Measurements from ENCODE around the gene CCL15. TPM values are rescaled to one million over a fixed set of nuclear protein-coding genes. Genes with fewer than 3 reads are reported as not detected.

Gene CCL15
- total and polyA plus RNA-seq, 2 of the 13 experiments (the other 11 are each of a cell fraction or from before 2014, with no cell fraction given): 29.2 to 45.9 TPM

- TF ChIP-seq SMARCE1 (IDR thresholded peaks at IDR 0.05; ENCODE audit: borderline replicate concordance): no peak
- peak; percentile 96 for TF ChIP-seq AHDC1 (CRISPR knock-in tag; IDR thresholded peaks at IDR 0.05; ENCODE audit: borderline replicate concordance)
- TF ChIP-seq ZNF512 (CRISPR knock-in tag; IDR thresholded peaks at IDR 0.05): no peak
- TF ChIP-seq ZNF382 (CRISPR knock-in tag; IDR thresholded peaks at IDR 0.05; ENCODE audit: borderline replicate concordance): no peak
- peak; percentile 92 for TF ChIP-seq BORCS8-MEF2B (CRISPR knock-in tag; IDR thresholded peaks at IDR 0.05)
- peak; percentile 98 for TF ChIP-seq FOXK1 (CRISPR knock-in tag; IDR thresholded peaks at IDR 0.05; ENCODE audit: borderline replicate concordance, low read depth)
- no peak for TF ChIP-seq ZNF550 (CRISPR knock-in tag; IDR thresholded peaks at IDR 0.05; ENCODE audit: borderline replicate concordance)
- peak; percentile 40; the same call in 1 of the 2 replicates for TF ChIP-seq CHD2 (IDR thresholded peaks at IDR 0.05; ENCODE audit: low read depth, low read length)
- TF ChIP-seq PHF21A (CRISPR knock-in tag; IDR thresholded peaks at IDR 0.05): peak; percentile 99
- peak; percentile 81 for TF ChIP-seq TEAD3 (CRISPR knock-in tag; optimal IDR thresholded peaks at IDR 0.05; ENCODE audit: borderline replicate concordance)
- peak; percentile 50; the same call in 1 of the 2 replicates for TF ChIP-seq ZNF629 (CRISPR knock-in tag; conservative IDR thresholded peaks at IDR 0.05)
- TF ChIP-seq SMAD3 (CRISPR knock-in tag; IDR thresholded peaks at IDR 0.05): peak; percentile 90
- peak; percentile 21; the same call in 1 of the 2 replicates for TF ChIP-seq CHD4 (IDR thresholded peaks at IDR 0.05; ENCODE audit: borderline replicate concordance, low read length)
- peak; percentile 95 for TF ChIP-seq ZBTB34 (CRISPR knock-in tag; IDR thresholded peaks at IDR 0.05)
- no peak for TF ChIP-seq GRHL1 (CRISPR knock-in tag; conservative IDR thresholded peaks at IDR 0.05)
- TF ChIP-seq STAG1 (CRISPR knock-in tag; IDR thresholded peaks at IDR 0.05): no peak; the same call in 1 of the 2 replicates
- peak; percentile 75; the same call in 1 of the 2 replicates for TF ChIP-seq MAZ (IDR thresholded peaks at IDR 0.05; ENCODE audit: borderline replicate concordance, low read depth, low read length)
- peak; percentile 67 for TF ChIP-seq MAZ (CRISPR knock-in tag; IDR thresholded peaks at IDR 0.05; ENCODE audit: low read depth)
These were observed 27.8 kb downstream of the CCL15 start (continued) for GRCh38 chr17:35973333-35974260.
